Adipose tissue (tissue), 3 donors: ENCODE results near the gene SUPT6H. TPM values are rescaled to one million over a fixed set of nuclear protein-coding genes. Genes with fewer than 3 reads are reported as not detected.
"Not testable (repeated sequence)": the region's sequence is repeated elsewhere in the genome, so short reads cannot be mapped to it uniquely, and the experiment has no call there.

Source experiments
- H3K27ac ChIP-seq: one replicate; pipeline ENCODE4 v1.5.1; 2013; ENCODE audit warnings: low read depth, low read length
- WGBS, 3 donors: extraction: QIAGEN DNeasy Blood & Tissue Kit; methylation state at CpG; one replicate each; pipeline ENCODE4 v1.1.7; 2013; 5-methylcytosine and 5-hydroxymethylcytosine counted together
- polyA plus RNA-seq, 3 donors: library from polyadenylated mRNA; stranded (reverse); fragments of 200-250 nt; gene quantifications; one replicate each; pipeline ENCODE4 v1.2.3, GENCODE V29; 2013
- donor health status: healthy with polysubstance abuse.
- donor health status: Bipolar disorder and iron deficiency.
- donor health status: healthy.

SUPT6H gene
- polyA plus RNA-seq, 3 donors, result 16.3 to 33.9 (median 33.6) TPM

DNA sequence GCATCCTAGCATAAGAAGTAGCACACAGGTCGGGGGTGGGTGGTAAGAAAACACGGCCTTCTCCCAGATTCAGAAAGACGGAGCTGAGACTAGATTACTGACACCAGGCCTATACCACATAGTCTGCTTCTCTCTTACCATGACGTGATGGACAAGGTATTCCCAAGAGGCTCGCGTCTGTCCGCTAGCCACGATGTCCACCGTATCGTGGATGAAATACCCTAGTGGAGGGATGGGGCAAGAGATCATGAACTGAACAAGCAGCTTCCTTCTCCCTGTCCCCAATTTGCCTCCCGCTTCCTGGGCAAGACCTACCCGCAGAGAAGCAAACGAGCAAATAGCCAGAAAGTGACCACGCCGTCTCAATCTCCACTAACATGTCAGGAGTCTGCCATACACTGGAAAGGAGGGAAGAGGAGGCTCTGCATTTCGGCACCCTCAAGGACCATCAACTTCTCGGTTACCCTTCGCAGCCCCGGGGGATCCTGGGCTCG, 63.2 kb downstream of the SUPT6H start:
- H3K27ac ChIP-seq, result no peak overlapping the region
- 19 to 30% (median 27%) methylated on average over 20 of the region's 20 CpGs for WGBS, 3 donors

DNA sequence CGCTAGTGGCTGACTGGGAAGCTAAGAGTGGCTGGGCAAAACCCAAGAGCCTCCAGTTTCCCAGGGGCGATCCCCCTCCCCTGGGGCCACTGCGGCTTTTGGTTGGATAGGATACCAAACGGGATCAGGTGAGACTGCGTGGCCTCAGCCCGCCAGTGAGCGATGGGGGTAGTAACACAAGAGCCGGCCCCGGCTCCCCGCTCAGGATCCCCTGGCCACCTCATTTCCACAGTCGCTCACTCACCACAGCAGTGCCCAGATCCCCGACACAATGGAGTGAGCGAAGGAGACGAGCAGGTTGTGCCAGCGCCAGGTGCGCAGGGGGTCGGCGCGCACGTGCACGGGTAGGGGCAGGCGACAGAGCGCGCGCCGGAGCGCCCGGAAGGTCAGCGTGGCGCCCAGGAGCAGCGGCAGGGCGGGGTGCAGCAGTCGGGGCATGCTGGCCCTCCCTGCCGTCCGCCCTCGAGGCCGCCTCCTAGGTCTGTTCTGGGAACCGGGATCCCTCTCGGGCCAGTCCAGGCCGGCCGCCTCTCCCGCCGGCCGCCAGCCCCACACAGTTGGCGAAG, 63.7 kb downstream of the SUPT6H start:
- WGBS, 3 donors, result 0 to 2% (median 2%) methylated on average over 39 to 45 of the region's 45 CpGs
- no peak overlapping the region for H3K27ac ChIP-seq

DNA sequence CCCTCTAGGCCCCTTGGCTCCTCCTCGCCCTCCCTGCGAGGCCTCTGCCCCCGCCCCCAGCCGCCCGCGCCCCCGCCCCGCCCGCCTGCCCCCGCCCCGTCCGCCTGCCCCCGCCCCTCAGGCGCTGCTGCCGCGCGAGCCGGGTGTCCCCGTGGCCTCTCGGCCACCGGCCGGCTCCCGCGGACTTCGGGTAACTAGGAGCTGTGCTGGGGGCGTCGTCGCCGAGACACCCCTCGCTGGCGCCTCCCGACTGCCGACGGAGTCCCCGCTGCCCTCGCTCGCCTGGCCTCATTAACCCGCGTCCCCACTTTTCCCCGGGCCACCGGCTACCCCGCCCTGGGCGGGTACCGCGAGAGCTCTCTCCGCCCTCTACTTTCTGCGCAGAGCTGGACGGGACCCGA, 64.2 kb downstream of the SUPT6H start, which contains the start of gene TLCD1:
TSS of gene TLCD1 (minus strand) at position 8 of the 401 bp plus-strand sequence. CDS start 136 bp downstream, outside the sequence.
- H3K27ac ChIP-seq, result no peak within 1 kb of the TSS
- WGBS, 3 donors, result 0% methylated on average over 19 to 43 of the region's 49 CpGs

DNA sequence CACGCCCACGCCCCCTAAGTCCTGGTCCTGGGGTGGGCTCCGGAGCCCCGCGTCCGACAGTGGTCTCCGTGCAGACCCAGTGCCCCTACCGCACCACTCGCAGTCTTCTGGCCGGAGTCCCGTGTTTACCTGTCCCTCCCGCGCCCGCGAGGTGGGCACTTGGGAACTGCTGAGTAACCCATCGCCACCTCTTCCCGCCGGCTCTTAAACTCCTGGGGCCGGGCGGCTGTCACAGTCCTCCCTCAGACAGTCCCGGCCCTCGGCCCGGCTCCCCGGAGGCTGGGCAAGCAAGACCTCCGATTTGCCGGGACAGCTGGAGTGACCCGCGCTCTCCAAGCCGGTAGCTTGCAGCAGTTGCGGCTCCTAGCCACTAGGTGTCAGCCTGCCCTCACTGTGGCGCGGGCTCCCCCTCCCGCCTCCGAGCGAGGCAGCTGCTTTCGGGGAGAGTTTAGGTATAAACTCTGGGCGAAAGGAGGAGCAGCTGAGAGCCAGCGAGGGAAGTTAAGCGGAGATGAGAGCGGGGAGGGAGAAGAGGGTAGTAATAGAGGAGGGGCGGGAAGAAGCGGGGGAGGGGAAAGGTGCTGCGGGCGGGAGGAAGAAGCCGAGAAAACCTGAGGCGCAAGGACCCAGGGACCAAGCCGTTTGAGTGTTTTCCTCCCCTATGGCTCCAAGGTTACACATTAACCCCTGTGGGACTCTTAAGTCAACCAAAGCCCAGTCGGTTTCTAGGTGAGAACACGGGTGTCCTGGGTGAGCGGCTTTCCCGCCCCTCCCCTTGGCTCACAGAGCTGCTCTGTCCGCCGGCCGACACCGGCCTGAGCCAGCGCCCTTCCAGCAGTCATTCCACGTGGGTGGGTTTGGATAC, 64.9 kb downstream of the SUPT6H start:
- 0 to 1% (median 1%) methylated on average over 56 to 57 of the region's 57 CpGs for WGBS, 3 donors
- no peak overlapping the region for H3K27ac ChIP-seq

GRCh38 chr17:28728364-28729200, 66.6 kb downstream of the SUPT6H start, which contains the start of gene NEK8:
NEK8 (plus strand) TSS chr17:28728788; CDS start chr17:28728814, 26 bp downstream.
- H3K27ac ChIP-seq, result no peak within 1 kb of the TSS
- 0% methylated on average over 58 to 64 of the region's 64 CpGs for WGBS, 3 donors

GRCh38 chr17:28729950-28730330, 67.9 kb downstream of the SUPT6H start:
- WGBS, 3 donors, result 86 to 90% (median 88%) methylated on average over 11 of the region's 11 CpGs
- H3K27ac ChIP-seq, result no peak overlapping the region

GRCh38 chr17:28733346-28733745, 71.3 kb downstream of the SUPT6H start:
- WGBS, 3 donors, result 83 to 96% (median 96%) methylated on average over 1 of the region's 1 CpG

GRCh38 chr17:28734712-28735241, 72.8 kb downstream of the SUPT6H start:
- no peak overlapping the region for H3K27ac ChIP-seq
- 86 to 93% (median 89%) methylated on average over 10 of the region's 10 CpGs for WGBS, 3 donors

More at GRCh38 chr17:28733346-28733745, 71.3 kb downstream of the SUPT6H start:
- no peak overlapping the region for H3K27ac ChIP-seq

GRCh38 chr17:28735242-28735722, 73.3 kb downstream of the SUPT6H start:
- 70 to 86% (median 84%) methylated on average over 5 of the region's 5 CpGs for WGBS, 3 donors
- no peak overlapping the region for H3K27ac ChIP-seq

DNA sequence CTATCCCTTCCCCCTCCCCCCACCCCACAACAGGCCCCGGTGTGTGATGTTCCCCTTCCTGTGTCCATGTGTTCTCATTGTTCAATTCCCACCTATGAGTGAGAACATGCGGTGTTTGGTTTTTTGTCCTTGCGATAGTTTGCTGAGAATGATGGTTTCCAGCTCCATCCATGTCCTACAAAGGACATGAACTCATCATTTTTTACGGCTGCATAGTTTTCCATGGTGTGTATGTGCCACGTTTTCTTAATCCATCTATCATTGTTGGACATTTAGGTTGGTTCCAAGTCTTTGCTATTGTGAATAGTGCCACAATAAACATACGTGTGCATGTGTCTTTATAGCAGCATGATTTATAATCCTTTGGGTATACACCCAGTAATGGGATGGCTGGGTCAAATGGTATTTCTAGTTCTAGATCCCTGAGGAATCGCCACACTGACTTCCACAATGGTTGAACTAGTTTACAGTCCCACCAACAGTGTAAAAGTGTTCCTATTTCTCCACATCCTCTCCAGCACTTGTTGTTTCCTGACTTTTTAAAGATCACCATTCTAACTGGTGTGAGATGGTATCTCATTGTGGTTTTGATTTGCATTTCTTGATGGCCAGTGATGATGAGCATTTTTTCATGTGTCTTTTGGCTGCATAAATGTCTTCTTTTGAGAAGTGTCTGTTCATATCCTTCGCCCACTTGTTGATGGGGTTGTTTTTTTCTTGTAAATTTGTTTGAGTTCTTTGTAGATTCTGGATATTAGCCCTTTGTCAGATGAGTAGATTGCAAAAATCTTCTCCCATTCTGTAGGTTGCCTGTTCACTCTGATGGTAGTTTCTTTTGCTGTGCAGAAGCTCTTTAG, 74.1 kb downstream of the SUPT6H start:
- not testable (repeated sequence) for H3K27ac ChIP-seq
- 91 to 98% (median 95%) methylated on average over 4 to 5 of the region's 8 CpGs for WGBS, 3 donors

GRCh38 chr17:28737316-28737715, 75.3 kb downstream of the SUPT6H start:
- 94 to 96% (median 95%) methylated on average over 12 of the region's 12 CpGs for WGBS, 3 donors

DNA sequence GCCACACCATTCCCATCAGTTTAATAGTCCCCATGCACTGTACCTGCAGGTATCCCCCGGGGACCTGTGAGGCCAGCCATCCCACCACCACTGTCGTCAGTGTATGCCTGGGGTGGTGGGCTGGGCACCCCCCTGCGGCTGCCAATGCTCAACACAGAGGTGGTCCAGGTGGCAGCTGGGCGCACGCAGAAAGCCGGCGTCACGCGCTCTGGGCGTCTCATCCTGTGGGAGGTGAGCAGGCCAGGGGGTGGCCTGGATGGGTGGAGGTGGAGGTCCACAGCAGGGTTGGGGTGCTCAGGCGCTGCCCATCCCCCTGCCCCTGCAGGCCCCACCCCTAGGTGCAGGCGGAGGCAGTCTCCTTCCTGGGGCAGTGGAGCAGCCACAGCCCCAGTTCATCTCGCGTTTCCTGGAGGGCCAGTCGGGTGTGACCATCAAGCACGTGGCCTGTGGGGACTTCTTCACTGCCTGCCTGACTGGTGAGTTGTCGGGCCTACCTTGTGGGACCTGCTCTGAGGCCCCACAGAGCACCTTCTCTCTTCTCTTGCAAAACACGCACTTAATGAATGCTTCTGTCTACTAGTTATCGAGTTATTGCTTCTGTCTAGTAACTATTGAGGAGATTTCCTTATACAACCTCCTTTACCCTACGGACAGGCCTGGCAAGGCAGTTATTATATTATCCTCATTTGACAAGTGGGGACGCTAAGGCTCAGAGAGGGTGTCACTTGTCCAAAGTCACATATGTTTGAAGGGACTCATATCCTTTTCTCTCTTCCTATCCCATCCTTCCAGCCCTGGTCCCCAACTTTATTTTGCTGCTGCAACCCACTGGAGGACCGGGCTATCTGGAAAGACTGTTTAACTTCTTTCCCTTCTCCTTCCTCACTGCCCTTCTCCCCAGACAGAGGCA, 76.0 kb downstream of the SUPT6H start:
- 89 to 92% (median 91%) methylated on average over 17 to 22 of the region's 22 CpGs for WGBS, 3 donors
- H3K27ac ChIP-seq, result no peak overlapping the region

More at GRCh38 chr17:28737316-28737715, 75.3 kb downstream of the SUPT6H start:
- H3K27ac ChIP-seq, result no peak overlapping the region

GRCh38 chr17:28738680-28739384, 76.8 kb downstream of the SUPT6H start:
- H3K27ac ChIP-seq, result no peak overlapping the region
- 84 to 88% (median 86%) methylated on average over 10 of the region's 10 CpGs for WGBS, 3 donors

DNA sequence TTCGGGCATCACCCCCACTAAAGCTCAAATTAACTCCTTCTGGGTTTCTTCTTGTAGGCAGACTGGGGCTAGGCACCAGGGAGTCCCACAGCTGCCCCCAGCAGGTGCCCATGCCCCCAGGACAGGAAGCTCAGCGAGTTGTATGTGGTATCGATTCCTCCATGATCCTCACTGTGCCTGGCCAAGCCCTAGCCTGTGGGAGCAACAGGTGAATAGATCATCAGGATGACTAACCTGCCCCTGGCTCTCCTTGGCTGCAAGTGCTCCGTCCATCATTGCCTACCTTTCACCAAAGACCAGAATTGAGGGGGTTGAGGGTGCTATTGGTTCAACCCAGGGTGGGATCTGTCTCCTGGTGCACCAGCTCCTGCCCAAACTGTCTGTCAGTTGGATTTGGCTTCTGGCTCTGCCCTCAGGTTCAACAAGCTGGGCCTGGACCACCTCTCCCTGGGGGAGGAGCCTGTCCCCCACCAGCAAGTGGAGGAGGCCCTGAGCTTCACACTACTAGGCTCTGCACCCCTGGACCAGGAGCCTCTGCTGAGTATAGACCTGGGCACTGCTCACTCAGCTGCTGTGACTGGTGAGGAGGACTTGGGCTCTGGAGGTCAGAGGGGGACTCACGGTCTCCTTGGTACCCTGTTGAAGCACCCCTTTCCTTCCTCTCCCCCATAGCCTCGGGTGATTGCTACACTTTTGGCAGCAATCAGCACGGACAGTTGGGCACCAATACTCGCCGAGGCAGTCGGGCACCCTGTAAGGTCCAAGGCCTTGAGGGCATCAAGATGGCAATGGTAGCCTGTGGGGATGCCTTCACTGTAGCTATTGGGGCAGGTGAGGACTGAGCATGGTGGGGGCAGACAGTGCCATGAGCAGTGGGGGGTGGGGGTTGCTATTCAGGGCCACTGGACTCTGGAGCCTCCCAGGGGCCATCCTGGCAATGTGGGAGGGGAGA, 78.7 kb downstream of the SUPT6H start:
- 70 to 91% (median 87%) methylated on average over 9 to 10 of the region's 10 CpGs for WGBS, 3 donors
- H3K27ac ChIP-seq, result no peak overlapping the region
